B cell (primary cell): ENCODE measurements around the gene SMIM1.

Experiments
- CTCF ChIP-seq: fragments of 200-600 bp; IDR thresholded peaks from one replicate; pipeline ENCODE4 v1.8.0; 2022; ENCODE audit warnings: antibody characterized with exemption, mild to moderate bottlenecking
- EZH2 ChIP-seq: IDR thresholded peaks from 2 replicates; pipeline ENCODE4 v1.6.1; 2012; ENCODE audit warnings: borderline replicate concordance, low read depth, mild to moderate bottlenecking, moderate library complexity, low read length; ENCODE audit not compliant: insufficient read depth, poor library complexity, severe bottlenecking

GRCh38 chr1:3759796-3760195 lies 12.8 kb upstream of the SMIM1 start:
- TF ChIP-seq EZH2 (no peak), CTCF (no peak)
